Hepatocyte (in vitro differentiated cells): ENCODE results near the gene ANKMY2. TPM values are rescaled to one million over a fixed set of nuclear protein-coding genes. Genes with fewer than 3 reads are reported as not detected.

Experiments used
- DNase-seq: peaks from one replicate; pipeline ENCODE4 v3.0.0-alpha.2; 2016; ENCODE audit warnings: low spot score
- H2AFZ ChIP-seq: fragments of 200-600 bp; sonication (generic); 2 replicates; pipeline ENCODE4 v1.6.0; 2016; ENCODE audit warnings: antibody characterized with exemption, mild to moderate bottlenecking
- H3K27ac ChIP-seq: fragments of 200-600 bp; sonication (generic); 2 replicates; pipeline ENCODE4 v1.5.1; 2016; ENCODE audit warnings: mild to moderate bottlenecking
- H3K27me3 ChIP-seq: fragments of 200-600 bp; sonication (generic); 2 replicates; pipeline ENCODE4 v1.6.1; 2016
- H3K36me3 ChIP-seq: fragments of 200-600 bp; sonication (generic); replicated peaks from 2 replicates; pipeline ENCODE4 v1.5.1; 2016; ENCODE audit warnings: low read depth; ENCODE audit not compliant: insufficient read depth
- H3K4me1 ChIP-seq: fragments of 200-600 bp; sonication (generic); 2 replicates; pipeline ENCODE4 v1.5.1; 2016; ENCODE audit warnings: mild to moderate bottlenecking, moderate library complexity; ENCODE audit not compliant: insufficient read depth
- H3K4me2 ChIP-seq: fragments of 200-600 bp; sonication (generic); 2 replicates; pipeline ENCODE4 v1.6.0; 2016
- H3K4me3 ChIP-seq: fragments of 200-600 bp; sonication (generic); 2 replicates; pipeline ENCODE4 v1.5.1; 2016; ENCODE audit warnings: mild to moderate bottlenecking
- H3K79me2 ChIP-seq: fragments of 200-600 bp; sonication (generic); 2 replicates; pipeline ENCODE4 v1.6.0; 2017; ENCODE audit warnings: mild to moderate bottlenecking
- H3K9me2 ChIP-seq: fragments of 200-600 bp; sonication (generic); replicated peaks from 2 replicates; pipeline ENCODE4 v1.6.0; 2017; ENCODE audit warnings: mild to moderate bottlenecking; ENCODE audit not compliant: insufficient read depth
- H3K9me3 ChIP-seq: fragments of 200-600 bp; sonication (generic); 2 replicates; pipeline ENCODE4 v1.5.1; 2016; ENCODE audit warnings: low read depth, mild to moderate bottlenecking
- H4K20me1 ChIP-seq: fragments of 200-600 bp; sonication (generic); 2 replicates; pipeline ENCODE4 v1.6.0; 2016; ENCODE audit warnings: mild to moderate bottlenecking; ENCODE audit not compliant: insufficient read depth, poor library complexity, severe bottlenecking
- CTCF ChIP-seq: fragments of 200-600 bp; sonication (generic); IDR thresholded peaks from 2 replicates; pipeline ENCODE4 v1.5.1; 2016; ENCODE audit warnings: antibody characterized with exemption, mild to moderate bottlenecking; ENCODE audit not compliant: poor library complexity
- EZH2 ChIP-seq: fragments of 200-600 bp; sonication (generic); IDR thresholded peaks from 2 replicates; pipeline ENCODE4 v1.6.1; 2016; ENCODE audit warnings: antibody characterized with exemption, mild to moderate bottlenecking, borderline replicate concordance
- EZH2phosphoT487 ChIP-seq: fragments of 200-600 bp; sonication (generic); IDR thresholded peaks from one replicate; pipeline ENCODE4 v1.6.1; 2018; ENCODE audit warnings: antibody characterized with exemption, mild to moderate bottlenecking, low read depth, moderate library complexity; ENCODE audit not compliant: unreplicated experiment, severe bottlenecking
- WGBS: methylation state at CpG from one replicate; pipeline ENCODE4 v1.1.6; 2016; ENCODE audit warnings: low lambda C conversion rate; ENCODE audit errors: missing lambda C conversion rate; 5-methylcytosine and 5-hydroxymethylcytosine counted together
- polyA plus RNA-seq: library from polyadenylated mRNA; unstranded; fragments of >200 nt; fragmentation: Nextera tagmentation; extraction: Ambion mirVana; gene quantifications from 2 replicates; pipeline ENCODE4 v1.2.1, GENCODE V29; 2016
- total RNA-seq: library from RNA; depleted of rRNA; stranded (reverse); fragments of >200 nt; gene quantifications from 2 replicates; pipeline ENCODE4 v1.2.3, GENCODE V29; 2014

Gene ANKMY2
- total RNA-seq: 42.5 and 48.0 TPM in 2 replicates
- polyA plus RNA-seq: 30.7 and 31.5 TPM in 2 replicates

GRCh38 chr7:16645593-16646471 lies at the start of gene ANKMY2, which contains the start of gene BZW2:
Gene ANKMY2, minus strand, starts transcription at chr7:16645754. Its CDS starts 181 bp downstream, at chr7:16645573.
Gene BZW2, plus strand, starts transcription at chr7:16646181. Its CDS starts 19,263 bp downstream, at chr7:16665444.
- H3K27me3 ChIP-seq: no peaks in the 10 kb centered on the region
- H3K27ac ChIP-seq: peak within 1 kb of the TSS; percentile 95
- peak; percentile 98 for DNase-seq
- WGBS: under 1% methylated on average over 66 of the region's 73 CpGs
- peaks cover 86% of the 10 kb centered on the region for H3K79me2 ChIP-seq
- peaks cover 30% of the 10 kb centered on the region for H3K4me1 ChIP-seq
- H3K4me3 ChIP-seq: peak within 1 kb of the TSS; percentile 54
- H3K9me2 ChIP-seq: no peaks in the 10 kb centered on the region
- H3K36me3 ChIP-seq: no peaks in the 10 kb centered on the region
- peak within 1 kb of the TSS; percentile 91 for H3K4me2 ChIP-seq
- H2AFZ ChIP-seq: peak within 1 kb of the TSS; percentile 59
- TF ChIP-seq CTCF: no peak
- no peak for TF ChIP-seq EZH2
- no peak for TF ChIP-seq EZH2phosphoT487
- H3K9me3 ChIP-seq: no peaks in the 10 kb centered on the region
- peaks cover 26% of the 10 kb centered on the region for H4K20me1 ChIP-seq

GRCh38 chr7:16694806-16695205 lies 49.3 kb upstream of the ANKMY2 start:
- Histone ChIP-seq H3K27ac (no peak overlapping the region), H3K4me2 (no peak overlapping the region), H3K79me2 (no peaks in the 10 kb centered on the region), H3K9me3 (no peaks in the 10 kb centered on the region), H3K4me1 (no peaks in the 10 kb centered on the region), H3K36me3 (peaks cover 7% of the 10 kb centered on the region), H3K27me3 (no peaks in the 10 kb centered on the region), H3K9me2 (no peaks in the 10 kb centered on the region), H4K20me1 (no peaks in the 10 kb centered on the region), H2AFZ (no peak overlapping the region), H3K4me3 (no peak overlapping the region)
- TF ChIP-seq CTCF (no peak), EZH2phosphoT487 (no peak), EZH2 (no peak)
- DNase-seq: no peak
- 91% methylated on average over 6 of the region's 6 CpGs for WGBS

GRCh38 chr7:16693601-16694318 lies 48.2 kb upstream of the ANKMY2 start:
- no peak overlapping the region for H3K4me3 ChIP-seq
- no peaks in the 10 kb centered on the region for H3K4me1 ChIP-seq
- no peak for TF ChIP-seq EZH2phosphoT487
- TF ChIP-seq EZH2: no peak
- no peak for TF ChIP-seq CTCF
- H2AFZ ChIP-seq: no peak overlapping the region
- H3K79me2 ChIP-seq: no peaks in the 10 kb centered on the region
- H3K36me3 ChIP-seq: peaks cover 8% of the 10 kb centered on the region
- no peaks in the 10 kb centered on the region for H4K20me1 ChIP-seq
- H3K4me2 ChIP-seq: no peak overlapping the region
- no peak for DNase-seq
- no peak overlapping the region for H3K27ac ChIP-seq
- H3K27me3 ChIP-seq: no peaks in the 10 kb centered on the region
- 97% methylated on average over 2 of the region's 2 CpGs for WGBS
- H3K9me3 ChIP-seq: no peaks in the 10 kb centered on the region
- H3K9me2 ChIP-seq: no peaks in the 10 kb centered on the region
